Skeletal muscle tissue (tissue), 4 donors: ENCODE measurements around the gene CSE1L. TPM values are rescaled to one million over a fixed set of nuclear protein-coding genes. Genes with fewer than 3 reads are reported as not detected.
A peak's percentile ranks its signal among the peaks of the same experiment; 100 is the strongest.

Source experiments
- H3K27ac ChIP-seq: one replicate; pipeline ENCODE4 v1.7.0; 2013; ENCODE audit warnings: mild to moderate bottlenecking, low read depth, low read length, inconsistent platforms
- H3K27me3 ChIP-seq, 3 donors: one replicate each; pipeline ENCODE4 v1.7.0; 2013; ENCODE audit warnings: low read length in 3 of 3; ENCODE audit not compliant: control insufficient read depth in 3 of 3, insufficient read depth in 3 of 3
- H3K36me3 ChIP-seq, 3 donors: one replicate each; pipeline ENCODE4 v1.7.0; 2013; ENCODE audit warnings: low read length in 3 of 3; ENCODE audit not compliant: control insufficient read depth in 3 of 3, insufficient read depth in 3 of 3
- H3K4me1 ChIP-seq, 3 donors: one replicate each; pipeline ENCODE4 v1.7.0; 2013; ENCODE audit warnings: low read length in 3 of 3, mild to moderate bottlenecking in 3 of 3; ENCODE audit not compliant: control insufficient read depth in 3 of 3, insufficient read depth in 3 of 3
- H3K4me3 ChIP-seq, 3 donors: one replicate each; pipeline ENCODE4 v1.7.0; 2013; ENCODE audit warnings: low read length in 3 of 3
- H3K9ac ChIP-seq, 3 donors: one replicate each; pipeline ENCODE4 v1.7.0; 2013; ENCODE audit warnings: low read length in 3 of 3, mild to moderate bottlenecking in 3 of 3, moderate library complexity in 2 of 3, low read depth in 1 of 3
- H3K9me3 ChIP-seq, 3 donors: one replicate each; pipeline ENCODE4 v1.7.0; 2013; ENCODE audit warnings: low read length in 3 of 3; ENCODE audit not compliant: control insufficient read depth in 3 of 3
- total RNA-seq: library from RNA; depleted of rRNA; stranded (reverse); fragments of >200 nt; gene quantifications from one replicate; pipeline ENCODE4 v1.2.3, GENCODE V29; 2014
- donor health status: Osteomylitis.

The CSE1L gene
- total RNA-seq, 1 donor from 2014 or later: 59.5 TPM

DNA sequence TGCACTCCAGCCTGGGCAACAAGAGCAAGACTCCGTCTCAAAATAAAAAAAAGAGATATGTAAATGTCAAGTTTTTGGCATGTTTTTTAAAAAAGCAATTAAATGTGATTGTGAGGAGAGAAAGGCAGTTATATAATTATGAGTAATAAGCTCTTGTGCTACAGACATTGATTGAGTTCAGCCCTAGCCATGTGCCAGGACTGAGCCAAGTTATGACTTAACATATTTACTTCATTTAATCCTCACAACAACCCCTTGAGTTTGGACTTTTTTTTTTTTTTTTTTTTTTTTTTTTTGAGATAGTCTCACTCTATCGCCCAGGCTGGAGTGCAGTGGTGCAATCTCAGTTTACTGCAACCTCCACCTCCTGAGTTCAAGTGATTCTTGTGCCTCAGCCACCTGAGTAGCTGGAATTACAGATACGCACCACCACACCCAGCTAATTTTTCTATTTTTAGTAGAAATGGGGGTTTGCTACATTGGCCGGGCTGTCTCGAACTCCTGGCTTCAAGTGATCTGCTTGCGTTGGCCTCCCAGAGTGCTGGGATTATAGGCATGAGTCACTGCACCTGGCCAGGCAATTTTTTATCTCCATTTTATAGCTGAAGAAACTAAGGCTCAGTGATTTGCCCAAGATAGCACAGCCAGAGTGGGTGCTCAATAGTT, 15.0 kb upstream of the CSE1L start:
- no peak overlapping the region for H3K27ac ChIP-seq
- no peak overlapping the region for H3K4me3 ChIP-seq
- no peaks in the 10 kb centered on the region for H3K4me1 ChIP-seq
- H3K27me3 ChIP-seq: no peaks in the 10 kb centered on the region
- H3K36me3 ChIP-seq: peaks cover 36 to 51% (median 50%) of the 10 kb centered on the region in 3 donors
- no peaks in the 10 kb centered on the region for H3K9me3 ChIP-seq
- H3K9ac ChIP-seq: no peak overlapping the region

DNA sequence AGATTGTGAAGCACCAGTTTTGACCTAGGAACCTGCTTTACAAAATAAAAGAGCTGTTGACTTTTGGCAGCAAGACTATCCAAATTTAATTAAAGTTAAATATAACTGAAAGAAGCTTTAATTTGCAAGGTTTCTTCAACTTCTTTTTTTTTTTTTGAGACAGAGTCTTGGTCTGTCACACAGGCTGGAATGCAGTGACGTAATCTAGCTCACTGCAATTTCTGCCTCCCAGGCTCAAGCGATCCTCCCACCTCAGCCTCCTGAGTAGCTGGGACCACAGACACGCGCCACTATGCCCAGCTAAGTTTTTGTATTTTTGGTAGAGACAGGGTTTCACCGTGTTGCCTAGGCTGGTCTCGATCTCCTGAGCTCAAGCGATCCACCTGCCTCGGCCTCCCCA, 13.7 kb upstream of the CSE1L start:
- no peak overlapping the region for H3K4me3 ChIP-seq
- no peaks in the 10 kb centered on the region for H3K27me3 ChIP-seq
- H3K36me3 ChIP-seq: peaks cover 32 to 48% (median 45%) of the 10 kb centered on the region in 3 donors
- H3K9ac ChIP-seq: no peak overlapping the region
- no peaks in the 10 kb centered on the region for H3K4me1 ChIP-seq
- H3K27ac ChIP-seq: no peak overlapping the region
- H3K9me3 ChIP-seq: no peaks in the 10 kb centered on the region

DNA sequence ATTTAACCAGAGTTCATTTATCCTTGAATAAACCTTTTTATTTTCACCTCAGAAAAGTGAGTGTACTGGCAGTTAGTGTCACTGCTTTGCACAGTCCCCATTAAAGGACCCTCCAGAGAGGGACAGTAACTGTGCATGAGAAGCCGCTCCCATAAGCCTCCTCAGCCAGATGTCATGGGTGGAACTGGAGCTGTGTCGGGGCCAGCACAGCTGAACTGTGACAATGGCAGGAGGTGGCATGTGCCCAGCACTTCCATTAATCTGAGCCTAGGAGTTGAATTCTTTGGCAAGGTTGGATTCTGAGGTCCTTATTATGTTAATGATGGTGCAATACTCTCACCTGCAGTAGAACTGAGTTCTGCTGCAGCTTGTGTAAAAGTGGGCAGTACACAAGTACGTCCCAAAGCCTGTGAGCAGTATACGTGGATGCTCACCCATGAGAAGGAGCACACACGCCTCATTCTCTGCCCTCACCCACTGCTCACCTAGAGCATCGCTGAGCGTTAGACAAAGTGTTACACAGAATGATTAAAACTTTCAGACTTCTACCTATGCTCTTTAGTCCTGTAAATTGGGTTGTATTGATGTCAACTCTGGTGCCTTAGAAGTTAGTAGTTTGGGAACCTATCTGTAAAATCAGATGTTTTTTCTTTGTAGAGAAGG, 11.9 kb upstream of the CSE1L start:
- H3K4me1 ChIP-seq: no peaks in the 10 kb centered on the region
- no peak overlapping the region for H3K9ac ChIP-seq
- no peak overlapping the region for H3K27ac ChIP-seq
- no peaks in the 10 kb centered on the region for H3K9me3 ChIP-seq
- H3K4me3 ChIP-seq: no peak overlapping the region
- no peaks in the 10 kb centered on the region for H3K27me3 ChIP-seq
- H3K36me3 ChIP-seq: peaks cover 21 to 34% (median 32%) of the 10 kb centered on the region in 3 donors

DNA sequence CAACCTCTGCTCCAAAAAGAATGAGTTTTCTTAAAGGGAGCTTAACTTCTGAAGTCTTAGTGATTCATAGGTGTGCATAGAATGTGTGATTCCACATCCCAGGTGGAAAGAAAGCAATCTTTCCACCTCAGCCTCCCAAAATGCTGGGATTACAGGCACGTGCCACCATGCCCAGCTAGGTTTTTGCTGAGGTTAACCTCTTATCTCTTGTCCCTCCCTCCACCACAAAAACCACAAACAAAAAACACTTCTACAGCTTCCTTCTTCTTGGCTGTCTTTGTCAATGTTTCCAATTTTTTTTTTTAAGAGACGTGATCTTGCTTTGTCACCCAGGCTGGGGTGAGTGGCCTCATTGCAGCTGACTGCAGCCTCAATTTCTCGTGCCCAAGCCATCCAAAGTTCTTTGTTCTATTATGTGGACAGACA, 8.1 kb upstream of the CSE1L start:
- Histone ChIP-seq H3K27me3 (no peaks in the 10 kb centered on the region), H3K36me3 (peaks cover 11 to 20% (median 15%) of the 10 kb centered on the region in 3 donors), H3K4me1 (no peaks in the 10 kb centered on the region), H3K4me3 (no peak overlapping the region), H3K9me3 (no peaks in the 10 kb centered on the region), H3K27ac (no peak overlapping the region), H3K9ac (no peak overlapping the region)

DNA sequence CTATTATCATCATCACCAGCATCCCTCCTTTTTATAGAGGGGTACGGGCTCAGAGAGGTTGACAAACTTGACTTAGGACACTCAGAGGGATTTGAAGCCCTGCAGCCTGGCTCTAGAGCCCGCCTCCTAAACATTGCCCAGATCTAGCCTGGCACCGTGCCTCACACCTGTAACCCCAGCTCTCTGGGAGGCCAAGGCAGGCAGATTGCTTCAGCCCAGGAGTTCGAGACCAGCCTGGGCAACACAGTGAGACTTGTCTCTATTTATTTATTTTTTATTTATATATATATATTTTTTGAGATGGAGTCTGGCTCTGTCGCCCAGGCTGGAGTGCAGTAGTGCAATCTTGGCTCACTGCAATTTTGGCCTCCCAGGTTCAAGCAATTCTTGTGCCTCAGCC, 6.3 kb upstream of the CSE1L start:
- Histone ChIP-seq H3K9me3 (no peaks in the 10 kb centered on the region), H3K9ac (no peak overlapping the region), H3K4me1 (no peaks in the 10 kb centered on the region), H3K36me3 (peaks cover 0 to 8% (median 0%) of the 10 kb centered on the region in 3 donors), H3K4me3 (no peak overlapping the region), H3K27me3 (no peaks in the 10 kb centered on the region), H3K27ac (no peak overlapping the region)

DNA sequence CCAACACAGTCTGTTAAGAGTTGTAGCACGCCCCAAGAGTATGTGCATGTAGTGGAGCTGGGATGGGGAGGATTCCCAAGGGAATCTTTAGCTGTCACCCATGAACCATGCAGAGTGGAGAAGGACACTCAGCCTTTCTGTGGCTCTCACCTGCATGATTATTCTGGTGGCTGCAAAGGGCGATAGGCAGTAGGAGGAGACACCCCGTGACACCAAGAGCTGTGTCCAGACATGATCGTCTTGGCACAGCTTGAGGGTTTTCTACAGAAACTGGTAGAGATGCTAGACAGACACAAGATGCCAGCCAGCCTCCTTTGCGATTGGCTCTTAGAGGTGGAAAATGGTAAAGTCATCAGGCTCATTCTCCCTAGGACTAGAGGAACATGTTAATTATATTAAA, 3.1 kb upstream of the CSE1L start:
- peaks cover 16 to 21% (median 17%) of the 10 kb centered on the region in 3 donors for H3K4me1 ChIP-seq
- no peak overlapping the region for H3K27ac ChIP-seq
- peaks cover 0 to 2% (median 0%) of the 10 kb centered on the region in 3 donors for H3K36me3 ChIP-seq
- no peaks in the 10 kb centered on the region for H3K9me3 ChIP-seq
- H3K9ac ChIP-seq: no peak overlapping the region
- no peak overlapping the region for H3K4me3 ChIP-seq
- H3K27me3 ChIP-seq: no peaks in the 10 kb centered on the region

DNA sequence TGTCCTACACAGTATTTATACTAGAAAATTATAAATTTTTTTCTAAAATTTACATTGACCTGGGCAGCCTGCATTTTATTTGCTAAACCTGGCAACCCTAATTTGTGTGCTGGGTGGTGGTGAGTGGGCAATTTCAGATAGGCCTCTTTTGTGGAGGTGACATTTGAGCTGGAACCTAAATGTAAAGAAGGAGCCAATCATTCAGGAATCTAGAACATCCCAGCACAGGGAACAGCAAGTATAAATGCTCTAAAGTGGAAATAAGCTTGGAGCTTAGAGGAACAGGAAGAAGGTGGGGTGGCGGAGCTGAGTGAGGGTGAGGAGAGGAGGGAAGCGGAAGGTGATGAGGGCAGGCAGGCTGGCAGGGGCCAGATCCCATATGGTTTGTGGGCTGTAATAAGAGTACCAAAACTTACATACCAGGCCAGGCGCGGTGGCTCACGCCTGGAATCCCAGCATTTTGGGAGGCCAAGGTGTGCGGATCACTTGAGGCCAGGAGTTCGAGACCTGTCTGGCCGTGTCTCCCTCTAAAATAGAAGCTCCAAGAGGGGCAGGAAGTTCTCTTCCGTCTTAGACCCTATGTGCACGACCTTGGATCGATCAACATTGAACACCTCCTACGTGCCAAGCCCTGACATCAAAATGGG, 549 bp upstream of the CSE1L start:
- Histone ChIP-seq H3K27me3 (no peaks in the 10 kb centered on the region), H3K27ac (peak overlapping the region; percentile 91), H3K4me3 (peak overlapping the region; percentile 84 to 100 (median 99)), H3K4me1 (peaks cover 17 to 26% (median 19%) of the 10 kb centered on the region in 3 donors), H3K9me3 (no peaks in the 10 kb centered on the region), H3K9ac (peak overlapping the region; percentile 97 to 99 (median 99)), H3K36me3 (peaks cover 0 to 2% (median 0%) of the 10 kb centered on the region in 3 donors)

DNA sequence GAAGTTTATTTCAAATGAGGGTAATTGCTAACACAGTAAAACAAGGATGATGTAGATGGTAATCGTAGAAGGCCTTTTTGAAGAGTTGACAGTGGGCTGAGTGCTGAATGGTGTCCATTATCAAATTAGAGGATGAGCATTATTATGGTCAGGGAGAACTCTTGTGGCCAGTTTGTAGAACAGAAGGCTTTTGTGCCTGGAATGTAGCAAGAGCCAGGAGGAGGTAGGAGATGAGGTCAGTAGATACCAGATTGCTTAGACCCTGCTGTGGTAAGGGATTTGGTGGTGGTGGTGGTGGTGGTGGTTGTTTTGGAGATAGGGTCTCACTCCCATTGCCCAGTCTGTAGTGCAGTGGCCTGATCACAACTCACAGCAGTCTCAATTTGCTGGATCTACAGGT, 6.2 kb downstream of the CSE1L start:
- Histone ChIP-seq H3K9ac (peak overlapping the region in 1 of 3 donors; percentile 3), H3K4me1 (peaks cover 7 to 17% (median 10%) of the 10 kb centered on the region in 3 donors), H3K4me3 (no peak overlapping the region), H3K27me3 (no peaks in the 10 kb centered on the region), H3K36me3 (peaks cover 0 to 2% (median 0%) of the 10 kb centered on the region in 3 donors), H3K9me3 (no peaks in the 10 kb centered on the region), H3K27ac (no peak overlapping the region)

DNA sequence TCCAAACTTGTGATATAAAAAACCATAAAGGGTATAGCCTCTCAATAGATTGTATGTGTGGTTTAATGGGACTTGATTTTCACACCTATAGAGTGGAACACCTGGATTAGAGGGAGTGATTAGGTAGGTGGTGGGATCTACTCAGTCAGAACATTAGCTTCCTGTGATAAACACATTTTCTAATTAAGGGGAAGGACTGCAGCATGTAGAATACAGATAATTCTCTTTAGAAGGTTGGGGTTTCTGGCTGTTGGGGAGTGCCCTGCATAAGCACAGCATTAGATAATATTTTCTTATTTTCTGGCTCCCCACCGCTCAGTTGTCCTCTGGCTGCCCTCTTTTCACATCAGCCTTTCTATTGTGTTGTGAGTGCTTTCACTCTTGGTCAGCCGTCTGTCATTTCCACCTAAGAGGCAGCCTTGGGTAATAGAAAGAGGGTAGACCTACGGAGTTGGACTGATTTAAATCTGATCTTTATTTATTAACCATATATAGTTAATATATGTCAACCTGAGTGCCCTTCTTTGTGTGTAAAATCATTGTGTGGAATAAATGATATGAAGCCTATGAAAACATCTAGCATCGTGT, 8.0 kb downstream of the CSE1L start:
- Histone ChIP-seq H3K27ac (no peak overlapping the region), H3K9me3 (no peaks in the 10 kb centered on the region), H3K9ac (no peak overlapping the region), H3K4me3 (no peak overlapping the region), H3K4me1 (peaks cover 0 to 7% (median 3%) of the 10 kb centered on the region in 3 donors), H3K36me3 (peaks cover 0 to 2% (median 0%) of the 10 kb centered on the region in 3 donors), H3K27me3 (no peaks in the 10 kb centered on the region)
